Measurements from ENCODE around the gene ACSL1.

ACSL1 gene

GRCh38 chr4:184806229-184806550 is 19.6 kb downstream of the ACSL1 start:
- H3K4me3 ChIP-seq (ENCODE audit: low read length), result no peak overlapping the region
- TF ChIP-seq CTCF (conservative IDR thresholded peaks at IDR 0.05; ENCODE audit: low read depth, low read length), result no peak
- DNase-seq (ENCODE audit: low read depth), result no peak

- TF ChIP-seq CTCF (conservative IDR thresholded peaks at IDR 0.05; ENCODE audit: low read depth, low read length), result peak; percentile 6
- DNase-seq (ENCODE audit: low read depth), result no peak
- peak overlapping the region; percentile 21 for H3K4me3 ChIP-seq (ENCODE audit: low read length)
These were observed 20.1 kb downstream of the ACSL1 start for GRCh38 chr4:184805462-184806228.

- no peak for TF ChIP-seq CTCF (conservative IDR thresholded peaks at IDR 0.05; ENCODE audit: low read depth, low read length)
- no peak overlapping the region for H3K4me3 ChIP-seq (ENCODE audit: low read length)
- no peak for DNase-seq (ENCODE audit: low read depth)
These were observed 21.1 kb downstream of the ACSL1 start for GRCh38 chr4:184804621-184805020.

- no peak for DNase-seq (ENCODE audit: low read depth)
- TF ChIP-seq CTCF (conservative IDR thresholded peaks at IDR 0.05; ENCODE audit: low read depth, low read length), result no peak
- no peak overlapping the region for H3K4me3 ChIP-seq (ENCODE audit: low read length)
These were observed 21.9 kb downstream of the ACSL1 start for GRCh38 chr4:184803874-184804273.

- TF ChIP-seq CTCF (conservative IDR thresholded peaks at IDR 0.05; ENCODE audit: low read depth, low read length), result no peak
- H3K4me3 ChIP-seq (ENCODE audit: low read length), result no peak overlapping the region
- DNase-seq (ENCODE audit: low read depth), result no peak
These were observed 22.6 kb downstream of the ACSL1 start for GRCh38 chr4:184803133-184803532.

- no peak overlapping the region for H3K4me3 ChIP-seq (ENCODE audit: low read length)
- TF ChIP-seq CTCF (conservative IDR thresholded peaks at IDR 0.05; ENCODE audit: low read depth, low read length), result no peak
- DNase-seq (ENCODE audit: low read depth), result peak; percentile 92
These were observed 23.1 kb downstream of the ACSL1 start for GRCh38 chr4:184802697-184803015.
